Inflammatory macrophage (primary cell): ENCODE measurements around the gene SRPK1.
"Not testable (repeated sequence)": the region's sequence is repeated elsewhere in the genome, so short reads cannot be mapped to it uniquely, and the experiment has no call there.

Experiments used
- DNase-seq, 2 donors: peaks; one replicate each; pipeline ENCODE4 v3.0.0-alpha.2; 2020 to 2022
- total RNA-seq, 18 experiments: gene quantifications; one replicate each; lab custom pipeline; 2026; ENCODE audit warnings: mixed read lengths in 6 of 18, inconsistent platforms in 2 of 18; lab: John Stamatoyannopoulos, UW

The SRPK1 gene
- 21.6 to 64.1 (median 41.9) reads per million in 18 experiments for total RNA-seq

DNA sequence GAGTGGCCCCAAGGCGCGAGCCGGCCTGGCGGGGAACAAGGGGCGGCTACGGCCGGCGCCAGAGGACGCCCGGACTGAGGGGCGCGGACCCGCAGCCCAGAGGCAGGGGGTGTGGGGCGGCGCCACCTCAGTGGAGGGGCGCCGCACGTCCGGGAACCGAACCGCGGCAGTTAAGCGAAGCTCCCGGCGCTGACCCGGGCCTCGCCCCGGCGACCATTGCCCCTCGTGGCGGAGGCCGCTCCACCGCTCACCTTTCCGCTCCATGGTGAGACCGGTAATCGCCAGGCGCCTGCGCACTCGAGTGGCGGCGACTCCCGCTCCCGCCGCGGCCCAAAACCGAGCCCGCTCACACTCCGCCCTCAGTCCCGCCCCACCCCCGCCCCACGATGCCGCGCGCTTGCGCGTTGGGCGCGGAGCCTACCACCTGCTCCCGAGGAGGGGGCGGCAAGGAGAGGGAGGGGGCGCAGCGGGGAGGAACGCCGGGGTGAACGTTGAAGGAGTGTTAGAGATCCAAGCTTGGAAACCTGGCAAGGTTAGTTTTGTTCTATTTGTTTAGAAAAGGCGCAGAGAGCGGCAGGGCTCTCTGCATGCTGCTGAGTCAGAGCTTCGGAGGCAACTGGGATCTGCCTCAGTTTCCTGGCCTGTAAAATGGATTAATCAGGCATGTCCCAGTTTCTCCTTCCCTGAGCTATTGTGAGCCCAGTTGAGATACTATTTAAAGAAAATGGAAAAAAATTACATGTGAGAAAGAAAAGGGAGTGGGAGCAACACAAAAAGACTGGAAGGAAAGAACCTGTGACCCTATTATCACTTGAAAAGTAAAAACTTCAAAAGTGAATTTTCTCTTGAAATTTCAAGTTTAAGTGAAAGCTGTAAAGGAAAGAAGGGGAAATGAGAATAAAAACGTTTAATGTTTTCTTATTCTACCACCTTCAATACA is at the start of gene SRPK1:
SRPK1 (minus strand) TSS at position 306 of the 940 bp plus-strand sequence; CDS start at position 264, 42 bp downstream.
- DNase-seq, result peak; percentile 77 to 83

DNA sequence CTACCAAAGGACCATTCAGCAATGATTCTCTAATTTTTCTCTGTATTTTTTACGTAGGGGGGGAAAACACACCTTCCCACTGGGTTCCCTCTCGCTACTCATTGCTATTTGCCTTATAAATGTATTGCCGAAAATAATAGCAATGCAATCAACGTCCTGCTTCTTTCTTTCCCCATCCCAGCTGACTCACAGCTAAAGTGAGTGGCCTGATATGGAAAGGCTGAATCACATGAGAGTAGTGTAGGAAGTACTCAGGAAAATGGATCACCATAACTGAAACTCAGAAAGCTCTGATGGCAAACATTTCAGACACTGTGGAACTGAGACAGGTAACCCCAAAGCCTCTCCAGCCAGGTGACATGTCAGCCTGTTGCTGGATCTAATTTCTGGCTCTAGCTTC is 49.3 kb upstream of the SRPK1 start:
- DNase-seq, result peak; percentile 40 to 67

- no peak for DNase-seq
These were observed 48.7 kb upstream of the SRPK1 start for GRCh38 chr6:35969646-35970045.

- no peak for DNase-seq
These were observed 47.9 kb upstream of the SRPK1 start for GRCh38 chr6:35968821-35969220.

- DNase-seq, result no peak
These were observed 46.3 kb upstream of the SRPK1 start for GRCh38 chr6:35967076-35967774.

DNA sequence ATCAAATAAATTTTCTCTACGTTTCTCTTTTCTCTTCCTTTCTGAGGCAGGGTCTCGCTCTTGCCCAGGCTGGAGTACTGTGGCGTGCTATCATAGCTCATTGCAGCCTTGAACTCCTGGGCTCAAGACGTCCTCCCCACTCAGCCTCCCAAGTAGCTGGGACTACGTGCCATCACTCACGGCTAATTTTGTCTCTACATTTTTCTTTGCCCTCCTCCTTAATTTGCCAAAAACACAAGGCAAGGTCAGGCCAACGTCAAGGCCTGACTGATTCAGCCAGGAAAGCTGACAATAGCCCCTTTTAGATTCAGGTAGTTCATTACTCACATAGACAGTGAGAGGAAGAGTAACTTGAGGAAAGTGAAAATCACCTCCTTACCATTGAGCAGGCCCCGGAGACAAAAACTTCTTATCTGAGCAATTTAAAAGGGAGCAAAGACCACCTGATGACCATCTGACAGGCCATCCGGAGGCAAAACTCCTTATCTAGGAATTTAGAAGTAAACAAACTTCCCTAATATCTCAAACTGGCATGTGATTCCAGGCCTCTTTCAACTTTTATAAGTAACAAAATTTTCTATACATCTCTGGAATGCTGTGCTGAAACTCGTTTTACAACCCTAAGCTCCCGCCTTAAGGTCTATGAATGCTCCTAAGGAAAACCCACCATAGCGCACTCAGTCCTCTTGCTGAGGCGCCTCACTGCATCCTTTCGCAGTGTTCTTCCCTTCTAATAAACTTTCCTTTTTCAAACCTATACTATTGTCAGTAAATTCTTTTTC is 42.1 kb upstream of the SRPK1 start:
- no peak for DNase-seq

DNA sequence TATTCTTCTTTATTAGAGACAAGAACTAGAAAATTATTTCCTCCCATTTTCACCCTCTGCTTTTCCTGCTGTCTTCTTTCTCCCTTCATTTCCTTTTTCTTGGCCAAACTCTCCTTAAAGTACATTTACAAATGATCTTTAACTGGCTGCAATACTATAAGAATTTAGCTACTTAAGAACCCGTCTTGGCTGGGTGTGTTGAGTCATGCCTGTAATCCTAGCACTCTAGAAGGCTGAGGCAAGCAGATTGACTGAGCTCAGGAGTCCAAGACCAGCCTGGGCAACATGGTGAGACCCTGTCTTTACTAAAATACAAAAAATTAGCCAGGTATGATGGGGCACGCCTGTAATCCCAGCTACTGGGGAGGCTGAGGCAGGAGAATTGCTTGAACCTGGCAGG is 39.3 kb upstream of the SRPK1 start:
- DNase-seq, result no peak

- no peak for DNase-seq
These were observed 35.1 kb upstream of the SRPK1 start for GRCh38 chr6:35955970-35956369.

GRCh38 chr6:35955521-35955920 is 34.6 kb upstream of the SRPK1 start:
- no peak for DNase-seq

- DNase-seq, result no peak
These were observed 34.2 kb upstream of the SRPK1 start for GRCh38 chr6:35955071-35955470.

DNA sequence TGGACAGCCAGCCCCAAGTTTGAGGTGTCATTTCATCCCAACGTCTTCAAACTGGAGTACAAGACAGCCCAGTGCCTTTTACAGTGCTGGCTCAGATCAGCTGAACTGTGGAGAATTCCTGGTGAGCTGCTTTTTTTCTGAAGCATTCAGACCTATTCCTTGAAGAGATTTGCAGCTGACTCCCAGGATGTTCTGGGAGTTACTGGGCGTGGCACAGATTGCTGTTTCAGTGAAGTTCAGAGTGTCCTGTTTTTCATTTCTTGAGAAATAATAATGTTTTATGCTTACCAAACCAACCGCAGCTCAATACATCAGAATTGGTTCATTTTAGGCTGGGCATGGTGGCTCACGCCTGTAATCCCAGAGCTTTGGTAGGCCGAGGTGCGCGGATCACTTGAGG is 33.4 kb upstream of the SRPK1 start:
- no peak for DNase-seq

- peak; percentile 29 to 42 for DNase-seq
These were observed 27.8 kb upstream of the SRPK1 start for GRCh38 chr6:35948725-35949124.

DNA sequence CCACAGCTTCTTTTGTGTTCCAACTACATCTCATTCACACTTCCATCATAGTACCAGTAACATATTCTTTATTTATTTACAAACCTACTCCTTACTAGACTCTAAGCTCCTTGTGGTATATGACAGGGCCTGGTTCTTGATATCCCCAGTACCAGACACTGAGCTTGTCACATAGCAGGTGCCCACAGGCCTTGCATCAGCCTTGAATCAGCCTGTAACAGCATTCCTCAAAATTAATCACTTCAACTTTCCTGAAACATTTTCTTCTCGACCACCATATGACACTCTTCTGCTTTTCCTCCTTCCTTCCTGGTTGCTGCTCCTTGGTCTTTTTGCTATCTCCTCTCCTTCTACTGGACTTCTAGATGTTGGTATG is 24.7 kb upstream of the SRPK1 start:
- DNase-seq, result no peak

DNA sequence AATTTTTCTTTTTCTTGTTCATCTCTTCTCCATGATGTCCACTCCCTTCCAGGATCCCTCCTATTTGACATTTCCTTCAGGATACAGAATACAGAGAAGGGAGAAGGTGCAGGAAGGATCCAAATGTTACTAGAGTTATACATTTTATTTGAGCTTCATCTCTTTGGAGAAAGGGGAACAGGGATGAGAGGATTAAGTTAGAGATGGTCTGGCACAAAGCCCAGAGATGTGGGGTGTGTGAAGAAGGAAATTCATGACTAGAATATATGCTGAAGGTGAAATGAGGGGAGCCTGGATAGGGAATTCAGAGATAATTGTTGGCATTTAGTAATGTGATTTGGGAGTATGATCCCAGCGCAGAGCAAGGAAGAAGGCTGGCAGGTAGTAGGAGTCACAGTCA is 22.5 kb upstream of the SRPK1 start:
- no peak for DNase-seq

GRCh38 chr6:35942355-35942754 is 21.5 kb upstream of the SRPK1 start:
- DNase-seq, result no peak

- DNase-seq, result not testable (repeated sequence)
These were observed 20.3 kb upstream of the SRPK1 start for GRCh38 chr6:35941170-35941569.

DNA sequence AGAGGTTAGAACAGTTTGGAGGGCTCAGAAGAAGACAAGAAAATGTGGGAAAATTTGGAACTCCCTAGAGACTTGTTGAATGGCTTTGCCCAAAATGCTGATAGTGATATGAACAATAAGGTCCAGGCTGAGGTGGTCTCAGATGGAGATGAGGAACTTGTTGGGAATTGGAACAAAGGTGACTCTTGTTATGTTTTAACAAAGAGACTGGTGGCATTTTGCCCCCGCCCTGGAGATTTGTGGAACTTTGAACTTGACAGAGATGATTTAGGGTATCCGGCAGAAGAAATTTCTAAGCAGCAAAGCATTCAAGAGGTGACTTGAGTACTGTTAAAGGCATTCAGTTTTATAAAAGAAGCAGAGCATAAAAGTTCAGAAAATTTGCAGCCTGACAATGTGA is 19.1 kb upstream of the SRPK1 start:
- DNase-seq, result not testable (repeated sequence)

- not testable (repeated sequence) for DNase-seq
These were observed 18.4 kb upstream of the SRPK1 start for GRCh38 chr6:35939259-35939658.

GRCh38 chr6:35936681-35937359 is 15.9 kb upstream of the SRPK1 start:
- DNase-seq, result no peak

DNA sequence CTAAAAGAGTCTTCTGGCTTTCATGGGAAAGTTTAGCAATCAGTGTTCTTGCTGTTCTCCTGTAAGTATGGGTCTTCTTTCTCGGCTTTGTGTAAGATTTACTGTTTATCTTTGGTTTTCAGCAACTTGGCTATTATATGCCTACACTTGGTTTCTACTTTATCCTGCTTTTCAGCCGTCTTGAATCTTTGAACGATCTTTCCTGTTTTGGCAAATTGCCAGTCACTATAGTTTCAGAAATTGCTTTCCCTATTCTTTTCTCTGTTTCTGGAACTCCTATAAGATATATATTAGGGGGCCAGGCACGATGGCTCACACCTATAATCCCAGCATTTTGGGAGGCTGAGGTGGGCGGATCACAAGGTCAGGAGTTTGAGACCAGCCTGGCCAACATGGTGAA is 14.6 kb upstream of the SRPK1 start:
- DNase-seq, result no peak

DNA sequence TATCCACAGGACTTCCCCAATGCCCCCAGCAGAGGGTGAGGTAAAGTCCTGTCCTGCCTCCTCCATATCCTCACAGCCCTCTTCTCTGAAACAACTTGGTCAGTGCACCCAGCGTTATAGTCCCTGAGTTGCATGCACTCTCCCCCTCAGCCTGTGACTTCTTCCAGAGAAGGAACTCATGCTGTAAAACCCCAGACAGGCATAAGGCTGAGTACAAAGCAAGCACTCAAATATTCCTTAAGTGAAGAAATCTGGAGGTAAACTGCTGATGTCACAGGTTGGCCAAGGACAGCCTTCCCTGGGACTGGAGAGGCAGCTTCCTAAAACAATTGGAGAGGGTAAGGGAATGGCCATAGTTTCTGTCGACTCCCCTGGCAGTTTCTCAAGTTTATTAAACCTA is 12.9 kb upstream of the SRPK1 start:
- DNase-seq, result no peak

- DNase-seq, result not testable (repeated sequence)
These were observed 11.0 kb upstream of the SRPK1 start for GRCh38 chr6:35931873-35932272.
